ENCODE measurements around the gene ABCC10. TPM values are rescaled to one million over a fixed set of nuclear protein-coding genes. Genes with fewer than 3 reads are reported as not detected.

The ABCC10 gene
- total RNA-seq, 1 experiment from 2014 or later, result 31.8 TPM

- H4K8ac ChIP-seq (replicated peaks; ENCODE audit: insufficient read length, low read depth, low read length), result no peak overlapping the region
- no peak for DNase-seq
- no peak overlapping the region for H4K5ac ChIP-seq (ENCODE audit: insufficient read length, low read depth, low read length)
- no peak overlapping the region for H3K4ac ChIP-seq (ENCODE audit: low read depth, low read length)
- TF ChIP-seq, protein P1, sequence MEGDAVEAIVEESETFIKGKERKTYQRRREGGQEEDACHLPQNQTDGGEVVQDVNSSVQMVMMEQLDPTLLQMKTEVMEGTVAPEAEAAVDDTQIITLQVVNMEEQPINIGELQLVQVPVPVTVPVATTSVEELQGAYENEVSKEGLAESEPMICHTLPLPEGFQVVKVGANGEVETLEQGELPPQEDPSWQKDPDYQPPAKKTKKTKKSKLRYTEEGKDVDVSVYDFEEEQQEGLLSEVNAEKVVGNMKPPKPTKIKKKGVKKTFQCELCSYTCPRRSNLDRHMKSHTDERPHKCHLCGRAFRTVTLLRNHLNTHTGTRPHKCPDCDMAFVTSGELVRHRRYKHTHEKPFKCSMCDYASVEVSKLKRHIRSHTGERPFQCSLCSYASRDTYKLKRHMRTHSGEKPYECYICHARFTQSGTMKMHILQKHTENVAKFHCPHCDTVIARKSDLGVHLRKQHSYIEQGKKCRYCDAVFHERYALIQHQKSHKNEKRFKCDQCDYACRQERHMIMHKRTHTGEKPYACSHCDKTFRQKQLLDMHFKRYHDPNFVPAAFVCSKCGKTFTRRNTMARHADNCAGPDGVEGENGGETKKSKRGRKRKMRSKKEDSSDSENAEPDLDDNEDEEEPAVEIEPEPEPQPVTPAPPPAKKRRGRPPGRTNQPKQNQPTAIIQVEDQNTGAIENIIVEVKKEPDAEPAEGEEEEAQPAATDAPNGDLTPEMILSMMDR (conservative IDR thresholded peaks at IDR 0.05), result no peak
- H3K27me3 ChIP-seq (ENCODE audit: insufficient read depth, low read length), result no peaks in the 10 kb centered on the region
- Mint-ChIP-seq H3K9me3 (no peaks in the 10 kb centered on the region), H3K4me3 (no peak overlapping the region), H3K4me1 (no peaks in the 10 kb centered on the region), H3K27me3 (ENCODE audit: low read depth) (no peaks in the 10 kb centered on the region; the same call in 1 of the 2 replicates), H3K36me3 (ENCODE audit: insufficient read depth in 1 of 3, low read depth in 3 of 3) (peaks cover 0 to 58% (median 49%) of the 10 kb centered on the region in 3 experiments; a peak in 5 of 7 replicates), H3K27ac (no peak overlapping the region)
- no peaks in the 10 kb centered on the region for H3K4me1 ChIP-seq (ENCODE audit: insufficient read depth, low read length)
- no peaks in the 10 kb centered on the region for H4K20me1 ChIP-seq (ENCODE audit: control insufficient read depth, insufficient read depth, insufficient read length)
- no peak overlapping the region for H3K56ac ChIP-seq (ENCODE audit: insufficient read length, low read depth, low read length)
- no peaks in the 10 kb centered on the region for H3K79me1 ChIP-seq (ENCODE audit: insufficient read depth, low read depth, low read length, poor library complexity, severe bottlenecking)
- H2BK15ac ChIP-seq (ENCODE audit: low read depth, low read length), result no peak overlapping the region
- H2AFZ ChIP-seq (ENCODE audit: low read length), result no peak overlapping the region
- WGBS (ENCODE audit: extremely low coverage, insufficient read length, low lambda C conversion rate), result 100% methylated on average over 2 of the region's 16 CpGs
- H3T11ph ChIP-seq (ENCODE audit: low read length), result no peak overlapping the region
- no peaks in the 10 kb centered on the region for H3K23me2 ChIP-seq (ENCODE audit: insufficient read length, low read depth, low read length, poor library complexity, severe bottlenecking)
- no peak overlapping the region for H2BK12ac ChIP-seq (ENCODE audit: insufficient read length, low read depth, low read length)
- H2BK20ac ChIP-seq (ENCODE audit: low read depth, low read length, poor library complexity, severe bottlenecking), result no peak overlapping the region
- H2AK5ac ChIP-seq (ENCODE audit: insufficient read length, low read length), result no peak overlapping the region
- no peak overlapping the region for H2BK5ac ChIP-seq (ENCODE audit: insufficient read length, low read length)
- no peak overlapping the region for H2BK120ac ChIP-seq (ENCODE audit: low read depth, low read length, poor library complexity, severe bottlenecking)
- H4K91ac ChIP-seq (ENCODE audit: insufficient read length, low read depth, low read length), result no peak overlapping the region
- no peaks in the 10 kb centered on the region for H3K79me2 ChIP-seq (ENCODE audit: insufficient read depth, low read length)
- no peaks in the 10 kb centered on the region for H3K9me3 ChIP-seq (ENCODE audit: control insufficient read depth, low read depth, low read length)
- no peak overlapping the region for H3K18ac ChIP-seq (ENCODE audit: insufficient read length, low read depth, low read length)
- no peak overlapping the region for H3K14ac ChIP-seq (ENCODE audit: insufficient read depth, low read length)
- H3K23ac ChIP-seq (ENCODE audit: insufficient read length, low read depth, low read length), result no peak overlapping the region
- H3K9ac ChIP-seq (ENCODE audit: extremely low read depth, insufficient read length, low read length), result no peak overlapping the region
- no peak overlapping the region for H3K4me2 ChIP-seq (ENCODE audit: insufficient read depth, insufficient read length, low read length)
- H3K27ac ChIP-seq (ENCODE audit: insufficient read length, low read depth, low read length), result no peak overlapping the region
Observed at GRCh38 chr6:43447604-43448003, 20.3 kb downstream of the ABCC10 start.
